ENCODE data around the gene ZNF469.

DNA sequence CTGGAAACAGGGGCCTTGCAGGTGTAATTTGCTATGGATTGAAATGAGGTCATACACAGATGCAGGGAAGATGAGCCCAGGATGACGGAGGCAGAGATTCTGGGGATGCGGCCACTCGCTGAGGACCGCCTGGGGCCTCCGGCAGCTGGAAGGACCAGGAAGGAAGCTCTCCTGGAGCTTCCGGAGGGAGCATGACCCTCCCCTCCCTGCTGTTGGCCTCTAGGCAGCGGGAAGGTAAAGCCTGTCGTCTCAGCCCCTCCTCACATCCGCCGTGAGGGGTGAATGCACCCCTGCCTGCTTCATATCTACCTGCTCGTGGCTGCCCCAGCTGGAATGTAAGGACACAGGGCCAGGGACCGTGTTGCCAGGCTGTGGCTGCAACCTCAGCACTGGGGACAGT lies 29.1 kb upstream of the ZNF469 start:
- TF ChIP-seq, protein P1, sequence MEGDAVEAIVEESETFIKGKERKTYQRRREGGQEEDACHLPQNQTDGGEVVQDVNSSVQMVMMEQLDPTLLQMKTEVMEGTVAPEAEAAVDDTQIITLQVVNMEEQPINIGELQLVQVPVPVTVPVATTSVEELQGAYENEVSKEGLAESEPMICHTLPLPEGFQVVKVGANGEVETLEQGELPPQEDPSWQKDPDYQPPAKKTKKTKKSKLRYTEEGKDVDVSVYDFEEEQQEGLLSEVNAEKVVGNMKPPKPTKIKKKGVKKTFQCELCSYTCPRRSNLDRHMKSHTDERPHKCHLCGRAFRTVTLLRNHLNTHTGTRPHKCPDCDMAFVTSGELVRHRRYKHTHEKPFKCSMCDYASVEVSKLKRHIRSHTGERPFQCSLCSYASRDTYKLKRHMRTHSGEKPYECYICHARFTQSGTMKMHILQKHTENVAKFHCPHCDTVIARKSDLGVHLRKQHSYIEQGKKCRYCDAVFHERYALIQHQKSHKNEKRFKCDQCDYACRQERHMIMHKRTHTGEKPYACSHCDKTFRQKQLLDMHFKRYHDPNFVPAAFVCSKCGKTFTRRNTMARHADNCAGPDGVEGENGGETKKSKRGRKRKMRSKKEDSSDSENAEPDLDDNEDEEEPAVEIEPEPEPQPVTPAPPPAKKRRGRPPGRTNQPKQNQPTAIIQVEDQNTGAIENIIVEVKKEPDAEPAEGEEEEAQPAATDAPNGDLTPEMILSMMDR (IDR thresholded peaks at IDR 0.05), result no peak
- TF ChIP-seq POLR2A (IDR thresholded peaks at IDR 0.05) (no peak), EP300 (IDR thresholded peaks at IDR 0.05) (no peak)
